Right hindlimb (tissue), 1 donor: Measurements from ENCODE around the gene ADAMTSL2.
A peak's percentile ranks its signal among the peaks of the same experiment; 100 is the strongest.

ENCODE experiments used
- DNase-seq: peaks from one replicate; pipeline ENCODE4 v3.0.0-alpha.2; 2018

ADAMTSL2 gene

DNA sequence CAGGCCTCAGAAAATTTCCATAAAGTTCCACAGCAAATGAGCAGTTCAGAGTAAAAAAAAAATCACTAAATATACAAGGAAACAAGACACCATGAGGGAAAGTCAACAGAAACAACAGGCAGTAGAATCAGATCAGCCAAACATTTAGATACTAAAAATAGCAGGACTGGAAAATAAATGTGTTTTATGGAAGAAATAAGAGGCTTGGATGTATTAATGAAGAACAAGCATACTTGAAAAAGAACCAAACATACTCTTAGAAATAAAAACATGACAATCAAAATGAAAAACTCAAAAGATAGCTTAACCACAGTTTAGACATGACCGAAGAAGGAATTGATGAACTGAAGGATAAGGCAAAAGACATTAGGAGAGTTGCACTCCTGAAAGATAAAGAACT, 32.4 kb upstream of the ADAMTSL2 start:
- DNase-seq, result no peak

- DNase-seq, result no peak
Measured at GRCh38 chr9:133505186-133505830, 29.2 kb upstream of the ADAMTSL2 start.

GRCh38 chr9:133505901-133506652, 28.4 kb upstream of the ADAMTSL2 start:
- DNase-seq, result peak; percentile 81

- DNase-seq, result peak; percentile 68
Measured at GRCh38 chr9:133506653-133507038, 27.9 kb upstream of the ADAMTSL2 start.

- DNase-seq, result peak; percentile 17
Measured at GRCh38 chr9:133507246-133507965, 27.1 kb upstream of the ADAMTSL2 start.

DNA sequence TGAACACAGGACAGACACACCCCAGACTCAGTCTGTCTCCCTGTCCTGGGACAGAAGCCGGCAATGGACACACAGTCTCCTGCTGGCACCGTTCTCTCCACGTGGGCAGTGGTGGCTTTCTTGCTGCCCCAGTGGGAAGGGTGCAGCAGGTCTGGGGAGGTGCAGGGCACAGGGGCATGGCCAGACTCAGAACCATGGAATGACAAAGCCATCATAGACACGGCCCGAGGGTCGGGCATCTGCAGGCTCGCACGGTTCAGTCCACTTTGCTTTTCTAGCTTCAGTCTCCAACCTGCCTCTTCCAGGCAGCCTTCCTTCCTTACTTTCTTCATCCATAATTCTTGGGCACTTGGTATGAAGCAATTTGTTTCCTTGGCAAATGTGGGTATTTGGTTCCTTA, 26.5 kb upstream of the ADAMTSL2 start:
- peak; percentile 11 for DNase-seq

GRCh38 chr9:133509179-133510083, 25.1 kb upstream of the ADAMTSL2 start:
- peak; percentile 71 for DNase-seq

DNA sequence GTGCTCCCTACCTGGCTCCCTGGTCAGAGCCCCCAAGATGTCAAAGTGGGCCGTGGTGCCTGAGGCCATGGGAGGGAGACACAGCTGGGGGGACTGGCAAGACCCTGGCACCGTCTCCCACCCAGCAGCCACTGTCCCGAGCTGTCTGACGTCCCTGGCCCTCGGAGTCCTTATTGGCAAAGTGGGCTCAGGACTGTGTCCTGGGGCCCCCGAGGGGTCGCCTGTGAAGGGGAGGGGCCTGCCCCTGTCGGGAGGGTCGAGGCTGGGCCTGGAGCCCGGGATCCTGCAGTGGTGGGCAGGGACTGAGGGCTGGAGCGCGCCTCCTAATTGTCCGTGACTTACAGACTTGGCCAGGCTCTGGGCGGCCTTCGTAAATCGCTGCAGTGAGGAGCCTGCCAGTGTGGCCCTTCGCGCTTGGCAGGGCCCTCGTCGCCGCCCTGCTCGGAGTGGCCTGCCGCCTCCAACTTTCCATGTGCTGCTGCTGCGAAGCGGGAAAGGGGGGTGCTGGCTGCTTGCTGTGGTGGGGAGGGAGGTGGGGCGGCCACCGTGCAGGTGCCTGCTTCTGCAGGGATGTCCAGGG, 23.5 kb upstream of the ADAMTSL2 start:
- DNase-seq, result peak; percentile 38

GRCh38 chr9:133511607-133512006, 22.9 kb upstream of the ADAMTSL2 start:
- no peak for DNase-seq

- DNase-seq, result no peak
Measured at GRCh38 chr9:133512253-133513213, 22.0 kb upstream of the ADAMTSL2 start.

DNA sequence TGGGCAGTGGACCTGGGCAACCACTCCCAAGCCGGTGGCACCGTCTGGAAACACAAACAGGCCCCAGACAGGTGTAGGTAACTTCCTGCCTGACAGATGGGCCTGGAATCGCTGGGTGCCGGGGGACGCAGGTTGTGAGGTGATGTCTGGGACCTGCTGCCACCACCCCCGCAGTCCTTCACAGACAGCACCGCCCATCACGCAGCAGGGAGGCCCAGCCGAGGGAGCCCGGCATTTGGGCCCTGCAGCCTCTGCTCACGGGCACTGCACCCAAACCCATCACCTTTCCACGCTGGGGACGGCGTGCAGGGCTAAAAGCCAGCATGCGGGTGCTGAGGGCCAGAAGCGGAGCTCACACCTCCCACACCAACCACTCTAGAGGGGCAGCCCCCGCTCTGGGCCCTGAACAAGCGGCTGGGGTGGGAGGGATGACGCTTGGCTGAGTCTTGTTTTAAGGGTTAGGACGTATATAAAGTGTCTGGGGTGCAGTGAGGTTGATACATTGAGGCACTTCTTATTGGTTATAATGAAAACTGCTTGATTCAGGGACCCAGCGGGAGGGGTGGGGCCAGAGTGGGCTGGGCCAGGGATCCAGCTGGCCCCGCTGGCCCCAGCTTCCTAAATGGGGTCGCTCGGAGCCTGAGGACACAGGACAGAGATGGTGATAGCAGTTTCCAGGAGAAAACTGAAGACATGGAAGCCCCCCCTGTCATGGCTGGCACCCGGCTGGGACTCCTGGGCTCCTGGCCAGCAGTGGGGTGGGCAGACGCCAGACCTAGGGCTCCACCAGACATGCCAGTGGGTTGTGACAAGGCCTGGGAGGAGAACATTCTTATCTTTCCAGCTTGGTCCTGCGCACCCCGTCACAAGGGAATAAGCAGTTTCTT, 21.0 kb upstream of the ADAMTSL2 start:
- DNase-seq, result peak; percentile 39

DNA sequence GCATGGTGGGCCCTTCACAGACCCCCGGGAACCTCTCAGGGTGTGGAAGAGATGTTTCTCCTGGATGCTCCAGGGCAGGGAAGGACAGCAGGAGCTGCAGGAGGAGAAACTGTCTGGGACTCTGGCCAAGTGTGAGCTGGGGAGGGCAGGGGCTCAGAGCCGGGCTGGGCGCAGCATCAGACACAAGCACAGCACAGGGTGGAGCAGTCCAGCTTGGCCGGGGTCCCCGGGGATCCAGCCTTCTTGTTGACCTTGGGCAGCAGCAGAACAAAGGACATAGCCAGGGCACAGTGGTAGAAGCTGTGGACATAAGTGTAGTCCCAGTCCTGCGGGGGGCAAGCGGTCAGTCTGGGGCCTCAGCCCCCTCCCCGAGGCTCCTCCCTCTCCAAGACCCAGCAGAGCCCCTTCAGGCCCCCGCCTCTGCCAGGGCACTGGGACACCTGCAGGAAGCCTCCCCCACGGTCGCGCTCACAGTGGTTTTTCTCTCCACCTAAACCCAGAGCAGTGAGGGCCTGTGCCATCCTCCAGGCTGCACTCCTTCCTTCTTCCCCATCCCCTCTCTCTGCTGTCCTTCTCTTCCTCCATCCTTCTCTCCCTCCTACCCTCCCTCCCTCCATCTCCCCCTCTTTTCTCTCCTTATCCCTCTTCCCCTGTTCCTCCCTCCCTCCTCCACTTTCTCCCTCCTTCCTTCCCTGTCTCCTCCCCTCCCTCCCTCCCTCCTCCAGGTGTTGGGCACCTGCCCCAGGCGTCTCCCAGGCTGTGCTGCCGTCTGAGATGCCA, 19.9 kb upstream of the ADAMTSL2 start:
- DNase-seq, result peak; percentile 77

DNA sequence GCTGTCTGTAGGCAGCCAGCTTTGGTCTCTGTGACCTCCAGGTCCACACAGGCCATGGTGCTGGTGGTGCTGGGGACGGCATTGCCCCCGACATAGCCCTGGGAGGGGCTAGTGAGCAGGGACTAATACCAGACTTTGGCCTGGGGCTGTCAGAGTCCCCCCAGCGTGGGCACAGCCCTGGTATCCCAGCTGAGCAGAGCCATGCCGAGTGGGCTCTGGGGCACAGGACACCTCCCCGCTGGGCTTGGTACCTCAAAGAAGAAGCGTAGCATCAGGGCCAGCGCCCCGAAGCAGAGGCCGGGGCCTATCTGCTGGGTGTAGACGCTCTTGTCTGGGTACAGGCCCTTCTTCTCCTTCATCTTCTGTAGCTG, 19.3 kb upstream of the ADAMTSL2 start:
- peak; percentile 16 for DNase-seq

DNA sequence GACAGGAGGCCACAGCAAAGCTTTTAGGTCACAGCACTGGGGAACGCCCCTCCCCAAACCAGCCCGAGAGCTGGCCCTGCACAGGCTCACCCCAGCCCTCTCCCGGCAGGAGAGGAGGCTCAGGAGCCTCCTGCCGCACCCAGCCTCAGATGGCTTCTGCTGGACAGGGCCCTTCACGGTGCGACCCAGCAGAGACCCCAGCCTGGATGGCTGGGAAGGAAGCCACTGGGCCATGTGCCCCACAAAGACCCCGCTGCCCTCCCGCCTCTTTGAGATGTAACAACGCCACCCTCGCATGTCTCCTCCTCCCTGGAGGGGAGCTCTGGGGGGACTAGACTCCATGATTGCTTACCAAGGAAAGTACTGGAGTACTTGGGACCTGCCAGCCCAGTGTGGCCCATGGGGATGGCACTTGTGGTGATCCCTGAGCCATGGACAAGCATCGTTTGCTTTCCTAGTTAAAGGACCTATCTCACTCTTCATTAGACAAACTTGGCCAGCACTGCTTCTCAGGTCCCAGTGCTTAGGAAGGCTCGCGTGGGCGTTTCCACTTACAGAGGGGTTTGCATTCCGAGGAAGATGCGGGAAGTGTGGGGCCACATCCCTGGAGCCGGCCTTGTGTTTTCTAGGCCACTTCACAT, 18.8 kb upstream of the ADAMTSL2 start:
- peak; percentile 12 for DNase-seq

GRCh38 chr9:133516256-133516960, 18.1 kb upstream of the ADAMTSL2 start:
- DNase-seq, result peak; percentile 15

GRCh38 chr9:133516961-133517350, 17.5 kb upstream of the ADAMTSL2 start:
- DNase-seq, result peak; percentile 12

- no peak for DNase-seq
Measured at GRCh38 chr9:133517711-133518110, 16.8 kb upstream of the ADAMTSL2 start.

- no peak for DNase-seq
Measured at GRCh38 chr9:133518200-133518599, 16.3 kb upstream of the ADAMTSL2 start.
